BLaER1 treated with 17β-estradiol and CSF1 and Interleukin-3, amounts not matched to agents 10 nM and 100 nM (cell line): ENCODE data around the gene SH3RF1.
"Not testable (repeated sequence)": the region's sequence is repeated elsewhere in the genome, so short reads cannot be mapped to it uniquely, and the experiment has no call there.

ENCODE experiments used
- H3K27ac ChIP-seq, 11 experiments: shearing (Covaris generic); formaldehyde crosslinking; 2 replicates each; pipeline ENCODE4 v1.8.1; 2022
- H3K27me3 ChIP-seq, 11 experiments: shearing (Covaris generic); formaldehyde crosslinking; 2 replicates each; pipeline ENCODE4 v1.8.1; 2022
- H3K36me3 ChIP-seq, 11 experiments: shearing (Covaris generic); formaldehyde crosslinking; 2 replicates each; pipeline ENCODE4 v1.8.1; 2022
- H3K4me1 ChIP-seq, 10 experiments: shearing (Covaris generic); formaldehyde crosslinking; 2 replicates each; pipeline ENCODE4 v1.8.1; 2022
- H3K4me2 ChIP-seq, 11 experiments: shearing (Covaris generic); formaldehyde crosslinking; 2 replicates each; pipeline ENCODE4 v1.8.1; 2022
- H3K4me3 ChIP-seq, 10 experiments: shearing (Covaris generic); formaldehyde crosslinking; 2 replicates each; pipeline ENCODE4 v1.8.1; 2022
- H3K9ac ChIP-seq, 11 experiments: shearing (Covaris generic); formaldehyde crosslinking; 2 replicates each; pipeline ENCODE4 v1.8.1; 2022
- H3K9me3 ChIP-seq, 11 experiments: shearing (Covaris generic); formaldehyde crosslinking; replicated peaks in 1 of 11; 2 replicates each; pipeline ENCODE4 v1.8.1; 2022
- H4K20me1 ChIP-seq, 11 experiments: shearing (Covaris generic); formaldehyde crosslinking; 2 replicates each; pipeline ENCODE4 v1.8.1; 2022
- Cebpa-rat ChIP-seq, 11 experiments: shearing (Covaris generic); IDR thresholded peaks; 2 replicates each; pipeline ENCODE4 v1.8.1; 2022

Gene SH3RF1

DNA sequence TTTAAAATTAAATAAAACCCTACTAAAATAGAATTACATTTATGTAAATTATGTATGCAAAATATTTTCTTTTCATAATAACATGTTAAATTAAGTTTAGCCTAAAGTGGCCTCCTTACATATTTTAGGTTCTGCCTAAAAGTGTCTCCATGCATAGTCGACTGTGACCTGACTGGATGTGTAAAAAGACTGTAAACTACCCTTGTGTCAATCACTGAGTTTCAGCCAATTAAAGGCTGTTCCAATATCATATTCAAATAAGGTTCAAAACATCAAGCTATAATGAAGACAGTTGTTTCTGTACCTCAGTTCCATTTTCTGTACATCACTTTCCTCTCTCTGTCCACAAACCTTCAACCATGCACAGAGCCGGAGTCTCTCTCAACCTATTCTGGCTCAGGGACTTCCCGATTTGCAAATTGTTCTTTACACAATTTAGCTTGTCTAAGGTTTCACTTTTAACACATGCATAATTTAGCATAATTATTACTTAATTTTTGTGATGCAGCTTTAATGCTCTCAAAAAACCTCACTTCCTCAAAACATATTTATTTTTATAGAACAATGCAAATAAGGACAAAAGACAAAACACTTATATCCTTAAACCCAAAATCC lies 60.1 kb downstream of the SH3RF1 start:
- Histone ChIP-seq H3K4me3 (no peak overlapping the region), H3K4me2 (peak overlapping the region in 1 of 11 experiments; percentile 21; a peak in 1 of 22 replicates), H4K20me1 (peaks cover 0 to 46% (median 14%) of the 10 kb centered on the region in 11 experiments; a peak in 11 of 22 replicates), H3K27me3 (no peaks in the 10 kb centered on the region), H3K27ac (no peak overlapping the region), H3K36me3 (peaks cover 12 to 71% (median 46%) of the 10 kb centered on the region in 11 experiments; a peak in 21 of 22 replicates), H3K4me1 (peaks cover 6 to 11% (median 9%) of the 10 kb centered on the region in 10 experiments), H3K9ac (no peak overlapping the region), H3K9me3 (peaks cover 22 to 34% (median 28%) of the 10 kb centered on the region in 11 experiments)
- TF ChIP-seq Cebpa-rat (IDR thresholded peaks at IDR 0.05) = no peak

DNA sequence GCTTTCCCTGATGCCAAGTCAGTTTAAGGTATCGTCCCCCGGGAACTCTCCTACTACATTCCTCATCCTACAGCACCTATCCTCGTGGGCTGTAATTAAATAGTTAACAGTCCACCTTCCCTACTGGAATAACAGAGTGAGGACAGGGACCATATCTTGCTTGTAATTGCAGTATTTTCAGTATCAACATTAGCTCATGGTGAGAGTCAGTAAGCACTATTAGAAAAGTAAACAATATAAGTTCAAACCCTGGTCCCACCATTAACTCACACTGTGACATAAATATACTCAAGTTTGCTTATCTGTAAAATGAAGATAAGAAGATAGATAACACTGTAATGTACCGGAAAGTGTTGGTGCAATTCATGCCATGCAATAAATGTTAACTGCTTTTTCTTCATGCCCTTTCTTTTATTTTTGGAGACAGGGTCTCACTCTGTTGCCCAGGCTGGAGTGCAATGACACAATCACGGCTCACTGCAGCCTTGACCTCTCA lies 61.3 kb downstream of the SH3RF1 start:
- peaks cover 12 to 69% (median 44%) of the 10 kb centered on the region in 11 experiments; a peak in 21 of 22 replicates for H3K36me3 ChIP-seq
- H3K4me1 ChIP-seq = peaks cover 0 to 8% (median 0%) of the 10 kb centered on the region in 10 experiments; a peak in 2 of 20 replicates
- no peak overlapping the region for H3K9ac ChIP-seq
- H3K9me3 ChIP-seq = peaks cover 18 to 29% (median 24%) of the 10 kb centered on the region in 11 experiments
- no peak overlapping the region for H3K4me3 ChIP-seq
- H3K27me3 ChIP-seq = no peaks in the 10 kb centered on the region
- H4K20me1 ChIP-seq = peaks cover 0 to 57% (median 21%) of the 10 kb centered on the region in 11 experiments; a peak in 11 of 22 replicates
- H3K27ac ChIP-seq = no peak overlapping the region
- H3K4me2 ChIP-seq = no peak overlapping the region
- no peak for TF ChIP-seq Cebpa-rat (IDR thresholded peaks at IDR 0.05)

- no peak overlapping the region for H3K4me2 ChIP-seq
- no peak for TF ChIP-seq Cebpa-rat (IDR thresholded peaks at IDR 0.05)
- no peak overlapping the region for H3K27ac ChIP-seq
- peaks cover 9 to 20% (median 15%) of the 10 kb centered on the region in 11 experiments for H3K9me3 ChIP-seq
- peaks cover 0 to 66% (median 24%) of the 10 kb centered on the region in 11 experiments; a peak in 13 of 22 replicates for H4K20me1 ChIP-seq
- no peaks in the 10 kb centered on the region for H3K27me3 ChIP-seq
- H3K4me1 ChIP-seq = peaks cover 0 to 8% (median 0%) of the 10 kb centered on the region in 10 experiments; a peak in 2 of 20 replicates
- peaks cover 3 to 60% (median 34%) of the 10 kb centered on the region in 11 experiments; a peak in 18 of 22 replicates for H3K36me3 ChIP-seq
- no peak overlapping the region for H3K4me3 ChIP-seq
- H3K9ac ChIP-seq = no peak overlapping the region
Measured at GRCh38 chr4:169208516-169208915, 62.2 kb downstream of the SH3RF1 start.

- H3K36me3 ChIP-seq = peaks cover under 1 to 56% (median 32%) of the 10 kb centered on the region in 11 experiments; a peak in 16 of 22 replicates
- peaks cover 0 to 8% (median 0%) of the 10 kb centered on the region in 10 experiments; a peak in 2 of 20 replicates for H3K4me1 ChIP-seq
- H3K27me3 ChIP-seq = no peaks in the 10 kb centered on the region
- peaks cover 0 to 71% (median 27%) of the 10 kb centered on the region in 11 experiments; a peak in 13 of 22 replicates for H4K20me1 ChIP-seq
- H3K4me2 ChIP-seq = no peak overlapping the region
- no peak overlapping the region for H3K4me3 ChIP-seq
- peaks cover 5 to 16% (median 10%) of the 10 kb centered on the region in 11 experiments; a peak in 21 of 22 replicates for H3K9me3 ChIP-seq
- no peak for TF ChIP-seq Cebpa-rat (IDR thresholded peaks at IDR 0.05)
- H3K27ac ChIP-seq = no peak overlapping the region
- H3K9ac ChIP-seq = no peak overlapping the region
Measured at GRCh38 chr4:169208090-169208455, 62.7 kb downstream of the SH3RF1 start.

GRCh38 chr4:169207436-169208089 lies 63.2 kb downstream of the SH3RF1 start:
- Histone ChIP-seq H3K4me2 (no peak overlapping the region), H3K4me1 (peaks cover 0 to 8% (median 0%) of the 10 kb centered on the region in 10 experiments; a peak in 2 of 20 replicates), H3K27me3 (no peaks in the 10 kb centered on the region), H4K20me1 (peaks cover 0 to 76% (median 32%) of the 10 kb centered on the region in 11 experiments; a peak in 13 of 22 replicates), H3K4me3 (no peak overlapping the region), H3K9me3 (peaks cover 0 to 11% (median 5%) of the 10 kb centered on the region in 11 experiments; a peak in 17 of 22 replicates), H3K9ac (no peak overlapping the region), H3K27ac (no peak overlapping the region), H3K36me3 (peaks cover 0 to 54% (median 28%) of the 10 kb centered on the region in 11 experiments; a peak in 13 of 22 replicates)
- TF ChIP-seq Cebpa-rat (IDR thresholded peaks at IDR 0.05) = no peak

GRCh38 chr4:169205744-169206080 lies 65.0 kb downstream of the SH3RF1 start:
- Histone ChIP-seq H3K27me3 (no peaks in the 10 kb centered on the region), H3K4me1 (peaks cover 13 to 17% (median 16%) of the 10 kb centered on the region in 10 experiments), H3K27ac (no peak overlapping the region), H3K4me3 (no peak overlapping the region), H3K9me3 (no peaks in the 10 kb centered on the region), H4K20me1 (peaks cover 0 to 95% (median 45%) of the 10 kb centered on the region in 11 experiments; a peak in 14 of 22 replicates), H3K9ac (no peak overlapping the region), H3K36me3 (peaks cover 0 to 40% (median 20%) of the 10 kb centered on the region in 11 experiments; a peak in 13 of 22 replicates), H3K4me2 (no peak overlapping the region)
- TF ChIP-seq Cebpa-rat (IDR thresholded peaks at IDR 0.05) = no peak

DNA sequence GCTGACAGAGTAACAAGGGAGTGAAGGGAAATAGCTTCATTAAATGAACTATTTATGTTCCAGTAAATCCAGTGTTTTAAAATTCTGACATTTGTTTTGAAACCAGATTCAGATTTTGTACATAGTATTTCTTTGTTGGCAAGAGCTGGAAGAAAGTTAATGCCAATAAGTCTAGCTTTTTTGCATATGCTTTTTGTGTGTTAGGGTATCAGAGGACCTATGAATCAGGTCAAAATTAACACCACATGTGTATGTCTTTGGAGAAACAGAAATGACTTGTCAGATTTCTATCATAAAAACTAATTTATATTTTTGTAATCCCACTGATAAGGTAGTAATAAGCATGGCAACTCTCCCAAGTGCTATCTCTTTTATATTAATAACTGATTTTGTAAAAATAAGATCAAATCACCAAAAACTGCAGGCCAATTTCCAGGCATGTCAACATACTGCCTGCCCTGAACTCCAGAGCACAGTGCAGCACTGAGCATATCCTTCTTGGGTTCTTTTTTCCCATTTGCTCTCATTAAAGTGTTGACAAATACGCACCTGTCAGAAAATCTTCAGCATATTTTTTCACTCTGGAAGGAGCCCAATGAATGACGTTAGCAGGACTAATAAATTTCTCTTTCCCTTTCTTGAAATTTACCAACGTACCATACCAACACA lies 65.5 kb downstream of the SH3RF1 start:
- Histone ChIP-seq H3K9me3 (no peaks in the 10 kb centered on the region), H4K20me1 (peaks cover 0 to 100% (median 45%) of the 10 kb centered on the region in 11 experiments; a peak in 14 of 22 replicates), H3K27ac (no peak overlapping the region), H3K4me1 (peaks cover 12 to 22% (median 20%) of the 10 kb centered on the region in 10 experiments), H3K4me2 (no peak overlapping the region), H3K27me3 (no peaks in the 10 kb centered on the region), H3K36me3 (peaks cover 0 to 40% (median 20%) of the 10 kb centered on the region in 11 experiments; a peak in 13 of 22 replicates), H3K9ac (no peak overlapping the region), H3K4me3 (no peak overlapping the region)
- TF ChIP-seq Cebpa-rat (IDR thresholded peaks at IDR 0.05) = no peak

DNA sequence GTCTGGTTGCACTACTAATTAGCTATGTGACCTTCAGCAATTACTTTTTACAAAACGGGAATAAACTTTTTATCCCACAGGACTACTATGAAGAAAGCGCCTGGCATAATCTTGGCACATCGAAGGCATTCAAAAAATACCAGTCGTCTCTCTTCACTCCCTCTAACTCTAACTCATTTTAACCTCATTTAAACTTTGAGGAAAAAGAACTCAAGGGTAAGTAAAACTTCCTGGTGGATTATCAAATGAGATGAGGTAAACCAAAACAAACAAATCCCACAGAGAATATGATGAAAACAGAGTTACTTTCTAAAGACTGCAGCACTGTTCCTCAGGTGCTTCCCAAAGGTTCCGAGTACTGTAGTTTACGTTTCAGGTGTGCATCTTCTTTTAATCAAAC lies 66.9 kb downstream of the SH3RF1 start:
- Histone ChIP-seq H3K36me3 (peaks cover 0 to 36% (median 15%) of the 10 kb centered on the region in 11 experiments; a peak in 13 of 22 replicates), H3K4me2 (no peak overlapping the region), H3K9ac (no peak overlapping the region), H4K20me1 (peaks cover 0 to 100% (median 45%) of the 10 kb centered on the region in 11 experiments; a peak in 14 of 22 replicates), H3K4me1 (peaks cover 12 to 31% (median 21%) of the 10 kb centered on the region in 10 experiments), H3K27ac (no peak overlapping the region), H3K4me3 (no peak overlapping the region), H3K27me3 (no peaks in the 10 kb centered on the region), H3K9me3 (no peaks in the 10 kb centered on the region)
- TF ChIP-seq Cebpa-rat (IDR thresholded peaks at IDR 0.05) = no peak

DNA sequence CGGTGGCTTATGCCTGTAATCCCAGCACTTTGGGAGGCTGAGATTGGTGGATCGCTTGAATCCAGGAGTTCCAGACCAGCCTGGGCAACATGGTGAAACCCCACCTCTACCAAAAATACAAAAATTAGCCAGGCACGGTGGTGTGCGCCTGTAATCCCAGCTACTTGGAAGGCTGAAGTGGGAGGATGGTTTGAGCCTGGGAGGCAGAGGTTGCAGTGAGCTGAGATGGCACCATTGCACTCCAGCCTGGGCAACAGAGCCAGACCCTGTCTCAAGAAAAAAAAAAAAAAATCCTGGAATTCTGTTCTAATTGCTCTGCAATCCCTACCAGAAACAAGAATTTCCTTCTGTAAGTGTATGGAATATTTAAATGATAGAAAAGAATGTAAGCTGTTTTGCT lies 67.5 kb downstream of the SH3RF1 start:
- not testable (repeated sequence) for H3K4me2 ChIP-seq, H3K9ac ChIP-seq, H3K9me3 ChIP-seq, H3K4me3 ChIP-seq, H3K27me3 ChIP-seq, H3K27ac ChIP-seq
- peaks cover 12 to 32% (median 21%) of the 10 kb centered on the region in 10 experiments for H3K4me1 ChIP-seq
- H4K20me1 ChIP-seq = peaks cover 0 to 98% (median 45%) of the 10 kb centered on the region in 11 experiments; a peak in 14 of 22 replicates
- peaks cover 0 to 30% (median 9%) of the 10 kb centered on the region in 11 experiments; a peak in 12 of 22 replicates for H3K36me3 ChIP-seq
